HG03565 (cell line): Measurements from ENCODE around the gene P3H2.

Experiments used
- ATAC-seq: cut with Tn5 transposase; IDR thresholded peaks from one replicate; pipeline ENCODE4 v1.9.1; 2021; ENCODE audit warnings: mild to moderate bottlenecking, moderate library complexity; ENCODE audit not compliant: unreplicated experiment

Gene P3H2

GRCh38 chr3:190058521-190059241 lies 62.0 kb downstream of the P3H2 start:
- no peak for ATAC-seq

GRCh38 chr3:190056742-190057141 lies 64.0 kb downstream of the P3H2 start:
- no peak for ATAC-seq

GRCh38 chr3:190055773-190056172 lies 64.9 kb downstream of the P3H2 start:
- ATAC-seq = no peak

- no peak for ATAC-seq
Observed at GRCh38 chr3:190053919-190054672, 66.6 kb downstream of the P3H2 start.

GRCh38 chr3:190051641-190052040 lies 69.1 kb downstream of the P3H2 start:
- no peak for ATAC-seq

GRCh38 chr3:190048932-190049441 lies 71.7 kb downstream of the P3H2 start:
- ATAC-seq = no peak

- ATAC-seq = no peak
Observed at GRCh38 chr3:190044974-190045373, 75.7 kb downstream of the P3H2 start.

GRCh38 chr3:190044142-190044541 lies 76.6 kb downstream of the P3H2 start:
- no peak for ATAC-seq

GRCh38 chr3:190043741-190044140 lies 77.0 kb downstream of the P3H2 start:
- ATAC-seq = no peak

GRCh38 chr3:190042558-190042957 lies 78.1 kb downstream of the P3H2 start:
- no peak for ATAC-seq

GRCh38 chr3:190041333-190042041 lies 79.2 kb downstream of the P3H2 start:
- ATAC-seq = peak; percentile 62

- no peak for ATAC-seq
Observed at GRCh38 chr3:190040145-190040544, 80.6 kb downstream of the P3H2 start.

GRCh38 chr3:190038050-190038933 lies 82.4 kb downstream of the P3H2 start:
- no peak for ATAC-seq

GRCh38 chr3:190036631-190037030 lies 84.1 kb downstream of the P3H2 start:
- no peak for ATAC-seq

GRCh38 chr3:190034446-190034845 lies 86.3 kb downstream of the P3H2 start:
- no peak for ATAC-seq

- no peak for ATAC-seq
Observed at GRCh38 chr3:190032923-190033322, 87.8 kb downstream of the P3H2 start.

GRCh38 chr3:190031887-190032752 lies 88.6 kb downstream of the P3H2 start:
- no peak for ATAC-seq

GRCh38 chr3:190027116-190027515 lies 93.6 kb downstream of the P3H2 start:
- no peak for ATAC-seq

GRCh38 chr3:190026154-190026553 lies 94.5 kb downstream of the P3H2 start:
- no peak for ATAC-seq

GRCh38 chr3:190024912-190025311 lies 95.8 kb downstream of the P3H2 start:
- no peak for ATAC-seq
